Activated T-helper 2 cell treated with anti-CD3 and anti-CD28 coated beads, Interferon-gamma antibody, Interleukin-2, Interleukin-4, amounts not matched to agents 10 μg/mL and 5 μg/mL and 100 μg/mL, durations not matched to agents 14 hours and 24 hours and 36 hours (primary cell): ENCODE data around the gene VGF. TPM values are rescaled to one million over a fixed set of nuclear protein-coding genes. Genes with fewer than 3 reads are reported as not detected.

ENCODE experiments used
- total RNA-seq: library from RNA; stranded (reverse); gene quantifications from 2 replicates; pipeline ENCODE4 v1.2.3, GENCODE V29; 2022

VGF gene
- total RNA-seq, 1 donor from 2014 or later = 0.41 TPM

Other genes starting within 250 kb of the VGF start
- 0.11 TPM in 1 of 2 replicates, not detected in the other for gene MUC3A, start 216.0 kb downstream of the VGF start, total RNA-seq
- 0.85 and 1.4 TPM in 2 replicates for gene MUC12, start 196.0 kb downstream of the VGF start, total RNA-seq
- not detected in 2 replicates for gene MUC17, start 145.5 kb downstream of the VGF start, total RNA-seq
- 42.6 and 43.8 TPM in 2 replicates for gene TRIM56, start 80.1 kb downstream of the VGF start, total RNA-seq
- gene SERPINE1, start 38.5 kb downstream of the VGF start, total RNA-seq = 0.23 TPM in 2 replicates
- gene AP1S1, start 11.1 kb downstream of the VGF start, total RNA-seq = 41.8 and 42.8 TPM in 2 replicates
- gene NAT16, start 14.7 kb upstream of the VGF start, total RNA-seq = not detected in 2 replicates
- not detected in 2 replicates for gene MOGAT3, start 35.5 kb upstream of the VGF start, total RNA-seq
- gene PLOD3, start 52.0 kb upstream of the VGF start, total RNA-seq = 75.5 and 82.8 TPM in 2 replicates
- gene ZNHIT1, start 52.6 kb upstream of the VGF start, total RNA-seq = 45.1 and 46.8 TPM in 2 replicates
- gene CLDN15, start 72.2 kb upstream of the VGF start, total RNA-seq = 18.2 and 19.4 TPM in 2 replicates
- gene FIS1, start 79.5 kb upstream of the VGF start, total RNA-seq = 121 and 132 TPM in 2 replicates
- gene IFT22, start 156.2 kb upstream of the VGF start, total RNA-seq = 4.5 and 5.3 TPM in 2 replicates
- gene COL26A1, start 197.3 kb upstream of the VGF start, total RNA-seq = 0.11 and 0.16 TPM in 2 replicates